NCI-H82 (cell line): ENCODE results near the gene FAM219A.
A peak's percentile ranks its signal among the peaks of the same experiment; 100 is the strongest.

Source experiments
- DNase-seq: peaks from one replicate; lab custom pipeline; 2025; lab: John Stamatoyannopoulos, UW

The FAM219A gene

GRCh38 chr9:34400686-34401602, 57.4 kb downstream of the FAM219A start:
- no peak for DNase-seq

DNA sequence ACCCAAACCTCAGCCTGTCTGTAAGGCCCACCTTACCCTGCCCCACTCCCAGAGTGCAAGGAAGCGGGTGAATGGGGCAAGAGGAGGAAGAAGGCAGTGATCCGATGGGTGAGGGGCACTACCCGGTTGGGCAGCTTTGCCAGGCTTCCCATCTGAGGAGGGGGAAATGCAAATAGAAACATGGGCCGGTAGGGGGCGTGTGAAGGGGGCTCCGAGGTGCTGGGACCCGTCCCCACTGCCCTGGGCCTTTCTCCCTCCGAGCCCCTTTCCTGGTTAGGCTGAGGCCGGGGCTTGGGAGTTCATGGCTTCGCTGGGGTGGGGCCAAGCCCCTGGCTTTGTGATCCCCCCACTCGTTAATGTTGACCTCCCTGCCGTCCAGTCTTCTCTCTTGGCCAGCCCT, 58.1 kb downstream of the FAM219A start:
- DNase-seq: no peak

DNA sequence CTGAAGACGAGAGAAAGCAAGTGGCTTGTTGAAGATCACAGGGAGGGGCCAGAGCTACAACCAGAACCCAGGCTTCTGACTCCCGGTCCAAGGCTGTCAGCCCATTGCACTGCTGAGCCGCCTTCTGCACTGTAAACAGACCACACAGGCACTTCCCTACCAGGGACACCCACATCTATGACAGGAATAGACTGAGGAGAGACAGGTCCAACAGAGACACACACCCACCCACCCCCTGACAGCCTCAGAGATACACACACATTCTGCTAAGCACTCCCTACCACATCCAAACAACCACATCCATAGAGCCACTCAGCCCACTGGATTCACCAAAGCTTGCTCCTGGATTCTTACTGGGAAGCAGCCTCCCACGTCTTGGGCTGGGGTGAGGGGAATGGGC, 58.6 kb downstream of the FAM219A start:
- no peak for DNase-seq

- DNase-seq: no peak
Measured at GRCh38 chr9:34398875-34399274, 59.5 kb downstream of the FAM219A start.

- no peak for DNase-seq
Measured at GRCh38 chr9:34396276-34397214, 61.8 kb downstream of the FAM219A start.

GRCh38 chr9:34392511-34392910, 65.9 kb downstream of the FAM219A start:
- DNase-seq: no peak

DNA sequence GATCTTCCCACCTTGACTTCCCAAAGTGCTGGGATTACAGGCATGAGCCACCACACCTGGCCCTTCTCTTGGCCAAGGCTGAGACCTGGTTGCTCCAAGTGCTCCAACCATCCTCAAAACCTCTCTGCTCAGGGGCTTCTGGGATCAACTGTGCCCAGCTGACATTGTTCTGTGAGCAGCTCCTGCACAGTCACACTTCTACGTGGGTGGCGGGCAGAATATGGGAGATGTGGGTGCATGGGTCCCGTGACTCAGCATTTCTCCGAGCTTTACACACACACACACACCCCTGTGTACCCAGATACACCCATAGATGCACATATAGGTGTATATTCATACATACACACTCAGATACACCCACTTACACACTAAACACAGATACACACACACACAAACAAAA, 71.1 kb downstream of the FAM219A start:
- DNase-seq: no peak

DNA sequence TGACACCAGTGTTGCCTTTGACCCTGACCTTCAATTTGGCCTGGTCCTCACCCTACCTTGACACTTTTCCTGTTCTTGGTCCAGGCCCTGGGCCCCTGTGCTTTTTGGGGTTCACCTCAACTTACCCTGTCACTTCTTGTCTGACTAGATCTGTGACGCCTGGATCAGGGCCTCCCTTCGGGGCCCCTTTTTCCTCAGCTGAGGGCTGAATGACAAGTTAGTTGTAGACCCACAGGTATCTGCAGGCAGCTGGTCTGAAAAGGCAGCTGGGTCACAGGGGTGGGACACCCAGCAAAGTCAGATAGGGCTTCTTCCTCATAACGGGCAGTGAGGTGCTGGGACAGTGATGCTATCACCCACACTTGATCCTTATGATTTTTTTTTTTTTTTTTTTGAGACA, 71.7 kb downstream of the FAM219A start:
- DNase-seq: no peak

DNA sequence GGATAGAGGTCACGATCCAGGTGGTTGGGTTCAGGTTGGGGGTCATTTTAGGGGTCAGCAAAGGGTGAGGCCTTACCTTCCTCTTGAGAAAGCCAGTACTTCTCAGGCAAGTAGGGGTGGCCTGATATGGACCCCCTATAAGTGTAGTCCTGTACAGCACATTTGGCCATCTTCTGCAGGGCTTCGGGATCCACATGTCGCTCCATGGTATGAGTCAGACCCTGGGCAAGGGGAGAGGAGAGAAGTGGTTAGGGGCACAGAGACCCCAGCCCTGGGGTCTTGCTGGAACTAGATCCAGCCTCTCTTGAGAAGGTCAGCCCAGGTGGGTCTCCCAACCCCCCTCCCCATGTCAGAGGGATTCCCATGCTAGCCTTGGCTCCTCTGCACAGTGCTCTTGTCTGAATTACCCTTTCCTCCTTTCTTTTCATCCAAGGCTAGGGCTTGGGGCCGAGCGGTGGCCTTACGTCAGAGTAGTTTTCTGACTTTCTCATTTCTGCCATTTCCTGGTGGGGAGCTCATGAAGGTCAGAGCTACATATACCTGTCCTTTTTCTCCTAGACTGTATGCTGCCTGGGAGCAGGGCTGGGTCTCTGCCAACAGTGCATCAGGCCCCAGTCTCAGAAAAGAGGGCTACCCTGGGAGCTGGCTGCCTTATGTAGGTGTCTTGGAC, 72.7 kb downstream of the FAM219A start:
- DNase-seq: no peak

DNA sequence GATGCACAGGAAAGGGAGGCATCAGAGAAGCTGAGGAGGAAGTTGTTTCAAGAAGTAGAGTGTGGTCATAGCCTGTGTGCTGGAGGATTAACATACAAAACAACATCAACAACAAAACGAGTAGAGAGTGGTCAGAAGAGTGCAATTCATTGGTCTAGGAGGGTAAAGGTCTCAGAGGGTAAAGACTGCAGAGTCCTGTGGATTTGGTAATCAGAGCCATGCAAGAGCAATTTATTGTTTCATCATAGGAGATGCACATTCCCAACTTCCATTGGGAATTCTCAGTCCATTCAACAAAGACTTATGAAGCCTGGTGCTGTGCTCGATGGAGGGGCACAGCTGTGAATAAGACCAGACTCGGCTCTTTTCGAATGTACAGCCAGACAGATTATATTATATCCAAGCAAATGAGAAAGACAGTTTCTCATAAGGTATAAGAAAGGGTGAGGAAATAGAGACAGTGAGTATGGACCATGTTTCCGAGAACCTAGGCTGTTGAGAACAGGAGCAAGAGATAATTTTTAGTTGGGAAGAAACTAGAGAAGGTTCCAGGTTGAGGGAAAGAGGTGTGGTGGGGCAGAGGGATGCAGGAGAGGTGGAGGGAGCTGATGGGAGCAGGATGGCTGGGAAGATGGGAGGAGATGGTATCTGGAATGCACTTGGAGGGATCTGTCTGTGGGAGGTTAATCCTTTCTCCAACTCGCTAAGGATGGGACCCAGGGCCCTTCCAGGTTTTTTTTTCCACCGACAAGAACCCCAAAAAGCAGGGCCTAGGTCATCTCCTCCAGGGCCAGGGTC, 73.8 kb downstream of the FAM219A start:
- DNase-seq: no peak

- DNase-seq: no peak
Measured at GRCh38 chr9:34383904-34384303, 74.5 kb downstream of the FAM219A start.

- DNase-seq: no peak
Measured at GRCh38 chr9:34382879-34383278, 75.5 kb downstream of the FAM219A start.

DNA sequence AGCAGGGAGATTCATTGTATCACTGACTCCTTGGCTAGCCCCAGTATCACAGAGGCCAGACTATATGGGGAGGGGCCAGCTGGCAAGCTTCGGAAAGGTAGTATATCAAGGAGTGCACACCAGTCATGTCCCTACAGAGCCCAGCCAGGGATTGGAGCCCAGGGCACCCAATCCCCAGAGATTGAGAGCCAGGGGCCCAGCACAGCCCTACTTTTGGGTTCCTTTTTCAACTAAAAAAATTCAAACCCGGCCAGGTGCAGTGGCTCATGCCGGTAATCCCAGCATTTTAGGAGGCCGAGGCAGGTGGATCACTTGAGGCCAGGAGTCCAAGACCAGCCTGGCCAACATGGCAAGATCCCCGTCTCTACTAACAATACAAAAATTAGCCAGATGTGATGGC, 76.3 kb downstream of the FAM219A start:
- no peak for DNase-seq

DNA sequence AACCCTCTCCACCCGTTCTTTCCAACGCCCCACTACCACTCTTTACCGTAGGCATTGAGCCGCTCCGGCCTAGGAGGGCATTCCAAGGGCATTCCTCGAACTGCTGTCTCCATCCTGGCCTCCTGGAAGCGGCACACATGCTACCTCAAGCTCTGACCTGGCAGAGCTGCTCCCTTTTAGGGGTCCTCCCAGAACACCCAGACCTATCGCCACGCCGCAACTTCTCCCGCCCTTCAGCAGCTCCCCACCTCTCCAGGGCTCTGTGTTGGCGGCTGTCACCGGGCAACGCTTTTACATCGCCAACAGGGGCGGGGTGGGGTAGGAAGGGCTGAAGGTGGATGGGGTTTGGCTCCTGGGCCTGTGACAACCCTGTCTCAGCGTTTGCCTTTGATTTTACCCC, 77.0 kb downstream of the FAM219A start:
- DNase-seq: peak; percentile 14

GRCh38 chr9:34380511-34381315, 77.7 kb downstream of the FAM219A start:
- DNase-seq: peak; percentile 76

DNA sequence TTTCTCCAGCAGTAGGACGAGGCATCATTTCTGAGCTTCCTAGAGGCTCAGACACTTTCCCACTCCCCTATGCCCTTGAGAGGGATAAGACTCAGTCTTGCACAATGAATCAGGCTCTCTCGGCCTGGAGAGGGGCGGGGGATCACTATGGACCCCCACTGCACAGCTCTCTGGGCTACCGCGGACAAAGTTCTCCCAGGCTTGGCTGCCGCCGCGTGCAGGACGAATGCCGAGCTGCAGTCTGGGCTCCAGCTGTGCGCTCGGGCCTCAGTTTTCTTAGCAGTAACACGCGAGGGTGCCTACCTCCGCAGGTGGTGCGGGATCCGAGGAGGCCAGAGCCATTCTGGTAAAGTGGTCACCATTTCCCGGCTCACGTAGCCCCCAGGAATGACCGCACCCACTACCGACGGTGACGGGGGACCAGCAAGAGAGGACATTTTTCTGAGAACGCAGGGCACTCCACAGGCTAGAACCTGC, 78.3 kb downstream of the FAM219A start:
- DNase-seq: no peak

DNA sequence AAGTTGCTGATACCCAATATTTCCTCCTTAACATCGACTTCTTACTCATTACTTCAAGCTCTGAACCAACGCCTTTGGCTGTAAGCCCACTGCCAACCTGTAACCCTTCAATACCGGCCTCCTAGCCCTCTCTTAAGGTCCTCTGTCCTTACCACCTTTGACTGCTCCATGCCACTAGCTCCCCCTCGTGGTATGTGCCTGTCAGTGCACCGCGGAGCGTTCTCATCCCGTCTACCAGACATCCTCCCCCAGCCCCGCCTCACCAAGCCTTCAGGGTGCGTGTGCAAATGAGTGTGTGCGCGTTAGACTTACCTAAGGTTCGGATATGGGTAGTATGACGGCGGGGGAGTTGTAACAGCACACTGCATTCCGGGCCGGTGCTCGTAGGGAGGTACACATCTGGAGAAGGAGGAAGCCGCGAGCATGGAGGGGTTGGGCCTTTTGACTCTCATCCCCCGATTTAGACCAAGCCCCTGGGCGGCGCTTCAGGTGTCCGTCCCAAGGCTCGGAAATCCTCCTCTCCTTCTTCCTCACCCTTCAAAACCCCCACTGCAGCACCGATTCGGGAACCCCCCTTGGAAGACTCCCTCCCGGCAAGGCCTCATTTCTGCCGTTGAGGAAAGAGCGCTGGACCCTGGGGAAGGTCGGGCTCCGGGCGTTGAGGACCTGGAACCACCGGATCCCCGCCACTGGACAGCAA, 78.9 kb downstream of the FAM219A start:
- peak; percentile 89 for DNase-seq

DNA sequence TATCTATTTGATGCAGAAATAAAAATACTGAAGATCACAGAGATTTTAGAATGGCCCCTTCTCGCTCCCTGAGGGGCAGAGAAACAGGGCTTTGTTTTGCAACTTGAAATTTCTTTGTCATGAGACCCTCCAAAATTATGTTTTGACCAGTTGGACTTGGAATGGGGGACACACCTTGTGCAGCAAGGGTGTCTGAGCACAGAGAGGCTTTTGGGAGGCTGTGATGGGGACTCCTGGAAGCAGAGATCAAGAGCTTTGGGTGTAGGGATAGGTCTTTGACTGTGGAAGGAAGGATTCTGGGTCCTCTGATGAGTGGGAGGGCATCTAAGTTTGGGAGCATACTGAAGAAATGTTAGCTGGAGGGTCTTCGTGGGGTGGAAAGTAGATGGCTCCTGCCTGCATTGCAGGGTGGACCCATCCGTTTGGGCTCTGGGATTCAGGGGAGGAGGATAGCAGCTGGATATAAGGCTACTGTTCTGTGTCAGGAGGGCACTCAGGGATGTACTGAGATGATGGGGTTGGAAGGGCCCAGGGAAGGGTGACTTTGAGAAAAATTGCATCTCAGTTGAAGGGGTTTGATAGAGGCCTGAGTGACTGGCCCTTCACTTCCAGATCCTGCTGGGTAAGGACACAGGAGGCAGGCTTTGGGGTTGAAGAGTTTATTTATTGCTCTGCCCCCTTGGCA, 79.9 kb downstream of the FAM219A start:
- no peak for DNase-seq

DNA sequence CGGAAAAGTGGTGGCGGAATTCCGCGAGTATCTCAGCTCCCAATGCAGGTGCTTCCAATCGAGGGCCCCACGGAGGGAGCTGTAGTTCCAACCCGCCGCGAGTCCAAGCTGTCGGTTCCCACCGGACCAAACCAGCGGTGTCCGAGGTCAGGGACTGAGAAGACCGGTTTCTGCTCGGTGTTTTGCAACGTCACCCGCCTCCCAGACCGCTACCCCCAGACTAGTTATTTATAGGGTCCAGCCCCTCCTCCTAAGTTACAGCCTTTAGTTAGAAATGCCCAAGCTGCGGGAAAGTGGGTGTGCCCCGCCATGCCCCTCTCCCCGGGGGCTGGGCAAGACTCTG, 81.0 kb downstream of the FAM219A start:
- no peak for DNase-seq
